Astrocyte (in vitro differentiated cells and primary cell): ENCODE data around the gene IRF4. TPM values are rescaled to one million over a fixed set of nuclear protein-coding genes. Genes with fewer than 3 reads are reported as not detected.

ENCODE experiments used
- DNase-seq: peaks from one replicate; pipeline ENCODE4 v3.0.0-alpha.2; 2010; ENCODE audit warnings: low read depth
- FAIRE-seq: peaks from 2 replicates; lab custom pipeline; 2011; peaks lifted over from hg19 to GRCh38; lab: Jason Lieb, UNC
- H2AFZ ChIP-seq: 2 replicates; pipeline ENCODE4 v1.6.0; 2012; ENCODE audit warnings: low read depth, low read length, inconsistent platforms
- H3K27ac ChIP-seq: 2 replicates; pipeline ENCODE4 v1.5.1; 2011; ENCODE audit warnings: low read depth, low read length, inconsistent platforms
- H3K27me3 ChIP-seq: 2 replicates; pipeline ENCODE4 v1.6.0; 2011; ENCODE audit warnings: low read length, inconsistent platforms; ENCODE audit not compliant: insufficient read depth
- H3K36me3 ChIP-seq: 2 replicates; pipeline ENCODE4 v1.5.1; 2011; ENCODE audit warnings: low read length, inconsistent platforms; ENCODE audit not compliant: insufficient read depth
- H3K4me1 ChIP-seq: 2 replicates; pipeline ENCODE4 v1.5.1; 2011; ENCODE audit warnings: low read length, inconsistent platforms; ENCODE audit not compliant: insufficient read depth
- H3K4me2 ChIP-seq: 2 replicates; pipeline ENCODE4 v1.6.0; 2012; ENCODE audit warnings: low read length, inconsistent platforms
- H3K4me3 ChIP-seq: 2 replicates; pipeline ENCODE4 v1.5.1; 2011; ENCODE audit warnings: low read depth, mild to moderate bottlenecking, low read length, inconsistent platforms; ENCODE audit not compliant: insufficient read depth
- H3K79me2 ChIP-seq: 2 replicates; pipeline ENCODE4 v1.6.0; 2012; ENCODE audit warnings: mild to moderate bottlenecking, low read length, inconsistent platforms; ENCODE audit not compliant: insufficient read depth
- H3K9ac ChIP-seq: 2 replicates; pipeline ENCODE4 v1.6.0; 2012; ENCODE audit warnings: mild to moderate bottlenecking, low read length, inconsistent platforms
- H3K9me3 ChIP-seq: 2 replicates; pipeline ENCODE4 v1.5.1; 2012; ENCODE audit warnings: low read depth, mild to moderate bottlenecking, low read length, inconsistent platforms; ENCODE audit not compliant: insufficient read depth
- H4K20me1 ChIP-seq: 2 replicates; pipeline ENCODE4 v1.6.0; 2012; ENCODE audit warnings: low read length, inconsistent platforms; ENCODE audit not compliant: insufficient read depth
- H3K27ac Mint-ChIP-seq: one replicate; pipeline ENCODE4 v1.8.0; 2021; ENCODE audit warnings: mild to moderate bottlenecking, mixed read lengths; ENCODE audit not compliant: unreplicated experiment
- H3K27me3 Mint-ChIP-seq: one replicate; pipeline ENCODE4 v1.8.0; 2021; ENCODE audit warnings: low read depth, mixed read lengths; ENCODE audit not compliant: unreplicated experiment
- H3K36me3 Mint-ChIP-seq: one replicate; pipeline ENCODE4 v1.8.0; 2021; ENCODE audit warnings: low read depth, mixed read lengths; ENCODE audit not compliant: unreplicated experiment
- H3K4me1 Mint-ChIP-seq: one replicate; pipeline ENCODE4 v1.8.0; 2021; ENCODE audit warnings: low read depth, mixed read lengths; ENCODE audit not compliant: unreplicated experiment
- H3K4me3 Mint-ChIP-seq: one replicate; pipeline ENCODE4 v1.8.0; 2021; ENCODE audit warnings: mild to moderate bottlenecking, moderate library complexity, mixed read lengths; ENCODE audit not compliant: unreplicated experiment
- H3K9me3 Mint-ChIP-seq: one replicate; pipeline ENCODE4 v1.8.0; 2021; ENCODE audit warnings: mild to moderate bottlenecking, mixed read lengths; ENCODE audit not compliant: unreplicated experiment
- EZH2 ChIP-seq: IDR thresholded peaks from 2 replicates; pipeline ENCODE4 v1.6.1; 2012; ENCODE audit warnings: mild to moderate bottlenecking, low read length, inconsistent platforms; ENCODE audit not compliant: insufficient read depth
- total RNA-seq: library from RNA; stranded (reverse); gene quantifications from 2 replicates; pipeline ENCODE4 v1.2.1, GENCODE V29; 2021
- TF ChIP-seq, protein P1 (sequence below): IDR thresholded peaks from 2 replicates; pipeline ENCODE4 v1.5.1; 2011; ENCODE audit warnings: low read depth, mild to moderate bottlenecking, inconsistent platforms, low read length, moderate library complexity; ENCODE audit not compliant: insufficient read depth

Gene IRF4
- total RNA-seq, 1 donor from 2014 or later: 0.30 TPM

DNA sequence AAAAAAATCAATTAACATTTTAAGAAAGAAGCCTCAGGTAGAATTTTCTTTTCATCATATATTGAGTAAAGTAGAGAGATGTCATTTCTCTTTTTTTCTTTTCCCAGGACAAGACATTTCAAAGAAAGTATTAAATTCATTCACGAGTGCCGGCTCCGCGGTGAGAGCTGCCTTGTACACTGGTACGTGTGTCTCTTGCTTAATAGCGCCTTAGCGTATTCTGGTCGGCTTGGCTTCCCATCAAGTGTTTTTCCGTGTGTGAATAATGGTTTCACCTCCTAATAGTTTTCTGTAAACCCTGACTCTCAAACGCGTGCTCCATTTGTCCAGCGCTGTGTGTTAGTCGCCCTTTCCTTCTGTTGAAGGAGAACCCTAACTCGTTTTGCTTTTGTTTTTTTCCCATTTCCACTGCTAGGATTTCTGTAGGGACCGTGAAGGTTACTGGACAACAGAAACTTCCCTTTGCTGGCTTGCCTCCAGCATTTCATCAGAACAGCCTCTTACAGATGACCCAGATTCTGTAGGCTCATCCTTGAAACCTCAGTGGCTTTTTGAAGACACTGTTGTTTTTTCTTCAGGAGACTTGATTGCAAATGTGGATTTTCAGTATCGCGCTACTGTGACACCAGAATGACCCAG lies 45.7 kb upstream of the IRF4 start:
- Mint-ChIP-seq H3K4me3 (no peak overlapping the region), H3K4me1 (peaks cover 11% of the 10 kb centered on the region), H3K27ac (peak overlapping the region; percentile 88), H3K36me3 (peaks cover 24% of the 10 kb centered on the region), H3K9me3 (peaks cover 17% of the 10 kb centered on the region), H3K27me3 (peaks cover 3% of the 10 kb centered on the region)
- Histone ChIP-seq H3K4me3 (no peak overlapping the region), H3K9ac (no peak overlapping the region), H2AFZ (no peak overlapping the region), H3K79me2 (no peaks in the 10 kb centered on the region), H3K9me3 (no peaks in the 10 kb centered on the region), H3K4me1 (peaks cover 6% of the 10 kb centered on the region), H3K36me3 (no peaks in the 10 kb centered on the region), H3K27me3 (no peaks in the 10 kb centered on the region), H3K4me2 (peak overlapping the region; percentile 47), H3K27ac (no peak overlapping the region), H4K20me1 (peaks cover 13% of the 10 kb centered on the region)
- TF ChIP-seq, protein P1, sequence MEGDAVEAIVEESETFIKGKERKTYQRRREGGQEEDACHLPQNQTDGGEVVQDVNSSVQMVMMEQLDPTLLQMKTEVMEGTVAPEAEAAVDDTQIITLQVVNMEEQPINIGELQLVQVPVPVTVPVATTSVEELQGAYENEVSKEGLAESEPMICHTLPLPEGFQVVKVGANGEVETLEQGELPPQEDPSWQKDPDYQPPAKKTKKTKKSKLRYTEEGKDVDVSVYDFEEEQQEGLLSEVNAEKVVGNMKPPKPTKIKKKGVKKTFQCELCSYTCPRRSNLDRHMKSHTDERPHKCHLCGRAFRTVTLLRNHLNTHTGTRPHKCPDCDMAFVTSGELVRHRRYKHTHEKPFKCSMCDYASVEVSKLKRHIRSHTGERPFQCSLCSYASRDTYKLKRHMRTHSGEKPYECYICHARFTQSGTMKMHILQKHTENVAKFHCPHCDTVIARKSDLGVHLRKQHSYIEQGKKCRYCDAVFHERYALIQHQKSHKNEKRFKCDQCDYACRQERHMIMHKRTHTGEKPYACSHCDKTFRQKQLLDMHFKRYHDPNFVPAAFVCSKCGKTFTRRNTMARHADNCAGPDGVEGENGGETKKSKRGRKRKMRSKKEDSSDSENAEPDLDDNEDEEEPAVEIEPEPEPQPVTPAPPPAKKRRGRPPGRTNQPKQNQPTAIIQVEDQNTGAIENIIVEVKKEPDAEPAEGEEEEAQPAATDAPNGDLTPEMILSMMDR: no peak
- no peak for TF ChIP-seq EZH2
- no peak for FAIRE-seq
- peak; percentile 64 for DNase-seq

DNA sequence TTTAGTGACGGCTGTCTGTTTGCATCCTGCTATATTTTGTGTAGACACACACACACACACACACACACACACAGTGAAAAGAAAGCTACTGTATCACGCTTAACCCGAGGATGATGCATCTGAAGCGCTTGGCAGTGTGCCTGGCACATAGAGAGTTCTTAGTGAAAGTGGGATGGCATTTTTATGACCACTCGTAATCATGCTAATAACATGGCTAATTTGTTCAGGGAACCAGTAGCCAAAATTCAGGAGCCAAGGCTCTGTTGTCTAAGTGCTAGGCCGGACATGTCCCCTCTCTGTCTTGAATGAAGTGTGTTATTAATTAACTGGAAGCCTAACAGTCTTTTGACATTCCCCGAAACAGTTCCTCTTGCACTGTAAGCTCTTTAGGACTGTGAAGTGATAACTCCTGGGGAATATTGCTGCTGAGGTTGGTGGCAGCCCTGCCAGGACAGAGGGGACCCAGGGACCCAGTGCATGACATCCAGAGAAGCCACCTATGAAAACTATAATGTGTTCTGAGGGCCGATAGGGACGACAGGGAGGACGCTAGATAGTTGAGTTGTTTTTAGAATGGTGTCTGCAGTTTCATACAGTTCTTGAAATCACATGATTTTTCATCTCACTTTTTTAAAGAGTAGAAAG lies 45.0 kb upstream of the IRF4 start:
- H3K9me3 Mint-ChIP-seq: peaks cover 17% of the 10 kb centered on the region
- Histone ChIP-seq H3K27me3 (no peaks in the 10 kb centered on the region), H3K9me3 (no peaks in the 10 kb centered on the region), H4K20me1 (peaks cover 13% of the 10 kb centered on the region), H3K9ac (no peak overlapping the region), H3K36me3 (no peaks in the 10 kb centered on the region), H3K79me2 (no peaks in the 10 kb centered on the region), H3K4me1 (peaks cover 6% of the 10 kb centered on the region), H3K4me2 (no peak overlapping the region), H3K4me3 (no peak overlapping the region), H2AFZ (no peak overlapping the region), H3K27ac (no peak overlapping the region)
- FAIRE-seq (no peak), DNase-seq (peak; percentile 76)
- peaks cover 3% of the 10 kb centered on the region for H3K27me3 Mint-ChIP-seq
- H3K4me1 Mint-ChIP-seq: peaks cover 11% of the 10 kb centered on the region
- H3K36me3 Mint-ChIP-seq: peaks cover 23% of the 10 kb centered on the region
- TF ChIP-seq, protein P1: no peak
- no peak for TF ChIP-seq EZH2
- H3K27ac Mint-ChIP-seq: no peak overlapping the region
- no peak overlapping the region for H3K4me3 Mint-ChIP-seq

DNA sequence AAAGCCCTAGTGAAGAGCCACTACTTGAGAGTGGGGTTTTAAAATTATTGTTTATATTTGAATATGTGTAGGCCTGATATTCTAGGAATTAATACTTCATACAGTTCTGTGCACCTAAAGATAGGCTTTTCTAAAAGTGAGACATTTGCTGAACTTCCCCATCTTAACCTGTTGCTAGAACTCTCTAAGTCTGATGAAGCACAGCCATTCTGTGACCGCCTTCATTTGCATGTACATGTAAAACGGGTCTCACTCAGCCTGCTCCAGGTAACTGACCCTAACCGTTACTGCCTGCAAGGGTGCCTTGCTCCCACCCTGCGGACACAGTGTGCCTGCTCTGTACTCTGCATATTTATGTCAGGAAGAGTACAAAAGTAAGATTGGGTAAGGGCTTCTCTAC lies 44.3 kb upstream of the IRF4 start:
- Mint-ChIP-seq H3K27me3 (peaks cover 3% of the 10 kb centered on the region), H3K27ac (no peak overlapping the region), H3K4me1 (peaks cover 11% of the 10 kb centered on the region), H3K36me3 (peaks cover 19% of the 10 kb centered on the region), H3K9me3 (peaks cover 17% of the 10 kb centered on the region), H3K4me3 (no peak overlapping the region)
- FAIRE-seq (no peak), DNase-seq (no peak)
- no peaks in the 10 kb centered on the region for H3K36me3 ChIP-seq
- no peaks in the 10 kb centered on the region for H3K79me2 ChIP-seq
- H3K4me1 ChIP-seq: peaks cover 6% of the 10 kb centered on the region
- H3K27ac ChIP-seq: no peak overlapping the region
- no peaks in the 10 kb centered on the region for H3K9me3 ChIP-seq
- peaks cover 13% of the 10 kb centered on the region for H4K20me1 ChIP-seq
- no peaks in the 10 kb centered on the region for H3K27me3 ChIP-seq
- no peak overlapping the region for H2AFZ ChIP-seq
- TF ChIP-seq, protein P1: no peak
- TF ChIP-seq EZH2: no peak
- no peak overlapping the region for H3K4me3 ChIP-seq
- H3K4me2 ChIP-seq: no peak overlapping the region
- no peak overlapping the region for H3K9ac ChIP-seq
